GM21367 (cell line): ENCODE results near the gene EPYC.
"Not testable (repeated sequence)": the region's sequence is repeated elsewhere in the genome, so short reads cannot be mapped to it uniquely, and the experiment has no call there.

Experiments
- ATAC-seq: cut with Tn5 transposase; IDR thresholded peaks from one replicate; pipeline ENCODE4 v1.9.1; 2021; ENCODE audit not compliant: unreplicated experiment

EPYC gene

DNA sequence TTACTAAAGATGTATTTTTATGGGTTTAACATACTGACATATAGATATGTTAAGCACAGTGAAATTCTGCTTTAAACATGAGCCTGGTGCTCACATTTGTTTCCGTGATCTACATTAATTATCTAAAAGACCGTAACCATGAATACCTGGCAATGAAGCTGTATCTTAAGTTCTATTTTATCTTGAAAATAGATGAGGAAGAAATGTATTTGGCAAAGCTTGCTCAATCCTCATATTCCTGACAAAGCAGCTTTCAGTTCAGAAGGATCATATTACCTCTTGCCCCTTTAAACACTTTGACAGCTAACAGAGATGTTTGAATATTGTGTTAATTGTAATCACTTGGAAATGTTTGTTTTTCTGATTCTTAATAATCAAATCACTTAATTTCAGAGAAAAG, 9.8 kb downstream of the EPYC start:
- ATAC-seq = no peak

DNA sequence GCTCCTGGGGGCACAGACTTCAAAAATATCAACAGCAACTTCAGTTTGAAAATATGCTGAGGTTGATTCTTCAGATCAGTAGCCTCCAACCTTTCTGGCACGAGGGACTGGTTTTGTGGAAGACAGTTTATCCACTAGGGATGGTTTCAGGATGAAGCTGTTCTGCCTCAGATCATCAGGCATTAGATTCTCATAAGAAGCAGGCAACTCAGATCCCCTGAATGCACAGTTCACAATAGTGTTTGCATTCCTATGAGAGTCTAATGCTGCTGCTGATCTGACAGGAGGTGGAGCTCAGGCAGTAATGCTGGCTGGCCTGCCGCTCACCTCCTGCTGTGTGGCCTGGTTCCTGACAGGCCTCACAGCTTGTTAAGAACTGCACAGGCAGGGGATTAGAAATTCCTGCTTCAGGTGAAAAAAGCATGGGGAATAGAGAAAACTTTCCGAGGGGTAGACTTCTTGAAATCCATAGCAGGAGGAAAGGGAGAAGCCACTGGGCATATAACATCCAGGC, 12.8 kb downstream of the EPYC start:
- no peak for ATAC-seq

DNA sequence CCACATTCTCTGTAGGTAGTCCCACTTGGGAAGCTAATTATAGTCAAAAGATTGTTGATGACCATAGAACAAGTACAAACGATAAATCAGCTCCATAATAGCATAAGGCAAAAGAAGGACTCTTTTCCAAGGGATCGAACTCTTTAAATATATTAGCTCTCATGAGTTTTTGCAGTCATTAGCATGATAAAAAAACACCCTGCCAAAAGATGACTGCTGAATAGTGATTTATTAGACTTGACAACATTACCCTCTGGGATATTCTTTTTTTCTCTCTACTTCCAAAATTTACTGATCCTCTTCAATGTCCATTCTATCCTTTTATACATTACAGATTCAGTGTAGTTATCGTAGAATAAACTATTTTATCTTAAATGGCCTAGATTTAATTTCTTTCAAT, 14.2 kb downstream of the EPYC start:
- no peak for ATAC-seq

DNA sequence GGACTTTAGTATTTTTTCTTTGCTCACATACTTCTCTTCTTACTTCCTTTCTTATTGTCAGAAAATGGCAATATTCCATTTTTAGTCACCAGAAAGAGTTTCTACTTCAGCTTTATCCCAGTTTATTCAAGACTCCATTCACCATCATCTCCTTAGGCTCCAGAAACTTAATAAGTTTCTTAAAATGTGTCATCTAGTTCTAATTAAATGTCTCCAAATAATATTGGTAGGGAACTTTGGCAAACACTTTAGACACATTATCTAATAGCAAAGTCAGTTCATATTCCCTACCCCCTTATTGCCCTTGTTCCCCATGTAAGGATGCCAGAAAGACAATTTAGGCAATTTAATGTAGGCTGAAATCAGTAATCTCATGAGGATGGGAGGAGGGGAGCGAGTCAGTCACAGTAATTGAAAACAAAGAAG, 15.1 kb downstream of the EPYC start:
- no peak for ATAC-seq

DNA sequence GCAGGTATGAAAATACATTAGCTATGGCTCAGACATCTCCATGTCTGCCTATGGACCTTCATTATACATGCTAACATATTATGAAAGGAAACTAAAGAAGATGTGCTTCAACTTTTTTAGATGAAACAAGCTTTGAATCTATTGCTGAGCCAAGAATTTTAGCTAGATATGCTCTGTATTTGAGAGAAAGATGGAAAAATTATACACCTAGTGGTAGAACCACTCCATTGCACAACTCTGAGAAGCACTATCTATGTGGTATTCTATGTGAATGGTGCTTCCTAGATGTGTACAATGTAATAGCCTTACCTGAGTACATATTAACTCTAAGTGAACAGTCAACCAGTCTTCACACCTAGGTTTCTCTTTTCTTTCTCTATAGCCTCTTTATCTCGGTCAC, 17.3 kb downstream of the EPYC start:
- peak; percentile 87 for ATAC-seq

DNA sequence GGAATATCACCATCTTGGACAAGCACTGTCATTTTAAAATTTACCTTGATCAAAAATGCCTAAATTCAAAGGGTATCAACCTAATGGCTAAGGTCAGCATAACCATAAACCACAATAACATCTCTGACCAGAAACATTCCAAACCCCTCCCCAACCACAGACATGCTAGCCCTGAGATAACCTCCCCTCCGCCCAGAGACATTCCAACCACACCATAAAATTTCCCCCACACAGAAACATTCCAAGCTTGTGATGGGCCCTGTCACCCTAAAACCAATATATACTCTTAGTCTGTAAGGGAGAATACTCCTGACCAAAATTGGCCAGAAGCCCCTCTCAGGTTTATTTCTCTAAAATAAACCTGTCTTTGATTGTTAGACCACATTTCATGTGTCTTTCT, 17.7 kb downstream of the EPYC start:
- no peak for ATAC-seq

DNA sequence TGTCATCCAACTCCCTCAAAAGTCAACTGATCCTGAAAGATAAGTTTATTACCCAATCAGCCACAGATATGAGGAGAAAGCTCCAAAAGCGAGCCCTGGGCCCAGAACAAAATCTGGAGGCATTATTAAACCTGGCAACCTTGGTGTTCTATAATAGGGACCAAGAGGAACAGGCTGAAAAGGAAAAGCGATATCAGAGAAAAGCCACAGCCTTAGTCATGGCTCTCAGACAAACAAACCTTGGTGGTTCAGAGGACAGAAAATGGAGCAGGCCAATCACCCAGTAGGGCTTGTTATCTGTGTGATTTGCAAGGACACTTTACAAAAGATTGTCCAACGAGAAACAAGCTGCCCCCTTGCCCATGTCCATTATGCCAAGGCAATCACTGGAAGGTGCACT, 19.4 kb downstream of the EPYC start:
- ATAC-seq = not testable (repeated sequence)

DNA sequence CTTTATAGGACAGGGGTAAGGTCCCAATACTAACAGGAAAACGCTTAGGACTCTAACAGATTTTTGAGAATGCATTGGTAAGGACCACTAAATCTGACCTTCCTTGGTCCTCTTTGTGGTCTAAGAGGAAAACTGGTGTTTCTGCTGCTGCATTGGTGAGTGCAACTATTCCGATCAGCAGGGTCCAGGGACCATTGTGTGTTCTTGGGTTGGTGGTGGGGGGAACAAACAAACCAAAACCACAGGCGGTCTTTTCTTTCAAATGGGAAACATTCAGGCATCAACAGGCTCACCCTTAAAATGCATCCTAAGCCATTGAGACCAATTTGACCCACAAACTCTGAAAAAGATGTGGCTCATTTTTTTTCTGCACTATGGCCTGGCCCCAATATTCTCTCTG, 20.7 kb downstream of the EPYC start:
- ATAC-seq = no peak

DNA sequence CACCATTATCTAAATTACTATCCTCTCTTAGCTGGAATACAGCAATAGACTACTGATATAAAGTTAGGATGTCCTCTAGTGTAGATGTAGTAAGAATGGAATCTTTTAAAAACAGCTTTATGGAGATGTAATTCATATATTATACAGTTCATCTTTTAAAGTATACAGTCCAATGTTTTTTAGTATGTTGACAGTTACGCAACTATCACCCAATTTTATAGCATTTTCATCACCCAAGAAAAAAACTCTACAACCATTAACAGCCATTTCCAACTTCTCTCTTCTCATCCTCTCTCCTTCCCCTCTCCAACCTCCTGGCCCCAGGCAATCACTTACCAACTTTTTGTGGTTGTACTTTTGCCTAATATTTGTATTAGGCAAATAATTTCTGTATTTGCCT, 22.6 kb downstream of the EPYC start:
- ATAC-seq = no peak

DNA sequence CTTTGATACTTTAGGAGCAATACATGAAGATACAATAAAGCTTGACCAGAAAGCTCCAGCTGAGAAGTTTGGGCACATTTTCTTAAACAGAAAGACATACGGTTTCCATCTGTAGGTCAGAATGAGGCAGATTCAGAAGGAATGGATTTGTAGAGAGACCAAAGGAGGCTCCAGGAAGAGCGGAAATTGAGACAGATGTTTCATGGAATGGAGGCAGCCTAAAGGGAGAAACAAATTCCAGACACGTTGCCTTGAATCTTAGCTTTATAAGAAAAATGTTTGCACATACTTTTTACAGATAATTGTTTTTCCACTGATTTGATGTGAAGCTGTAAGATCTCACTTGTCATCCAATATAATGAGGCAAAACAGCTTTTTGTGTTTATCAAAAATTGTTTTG, 24.8 kb downstream of the EPYC start:
- ATAC-seq = no peak

DNA sequence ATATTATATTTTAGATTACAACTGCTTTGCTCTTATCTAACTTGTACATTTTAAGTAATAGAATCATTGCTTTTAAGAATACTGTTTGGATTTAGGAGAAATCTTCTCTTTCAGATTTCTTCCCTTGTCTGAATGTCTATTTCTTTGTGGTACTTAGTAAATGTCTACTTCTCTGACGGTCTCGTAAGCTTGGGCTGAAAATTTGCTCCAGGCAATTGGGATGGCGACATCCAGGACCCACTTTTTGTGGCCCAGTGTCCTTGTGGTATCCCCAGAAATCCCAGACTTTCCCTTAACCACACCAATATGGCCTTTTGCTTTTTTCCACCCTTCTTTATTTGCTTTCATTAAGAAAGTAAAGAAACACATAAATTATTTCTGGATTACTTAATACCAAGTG, 25.8 kb downstream of the EPYC start:
- no peak for ATAC-seq

DNA sequence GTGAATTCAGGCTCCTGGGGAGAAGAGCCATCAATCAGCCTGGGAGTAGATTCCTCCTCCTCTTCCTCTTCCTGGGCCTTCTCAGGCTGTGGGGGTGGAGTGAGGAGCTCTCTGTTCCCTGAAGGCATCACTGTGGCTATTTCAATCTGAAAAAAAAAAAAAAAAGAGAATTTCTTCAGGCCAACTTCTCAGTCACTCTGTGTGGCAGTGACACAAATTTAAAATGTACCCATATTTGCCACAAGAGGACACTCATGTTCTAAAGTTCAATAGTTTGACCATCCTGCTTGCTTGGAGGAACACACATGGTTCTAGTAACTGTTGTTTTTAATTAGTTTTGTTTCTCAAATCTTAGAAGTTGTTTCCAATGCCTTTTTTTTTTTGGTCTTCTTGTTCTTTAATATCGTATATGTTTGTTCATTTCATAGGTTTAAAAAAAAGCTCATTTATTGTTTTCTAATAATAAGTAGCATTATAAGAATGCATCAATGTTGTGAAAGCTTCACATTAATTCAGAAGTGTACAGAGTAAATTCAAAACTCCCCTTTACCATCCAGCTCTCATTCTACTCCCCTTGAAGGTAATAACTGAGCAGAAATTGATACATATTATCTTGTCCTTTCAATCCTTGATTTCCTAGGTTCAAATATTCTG, 26.5 kb downstream of the EPYC start:
- peak; percentile 93 for ATAC-seq

DNA sequence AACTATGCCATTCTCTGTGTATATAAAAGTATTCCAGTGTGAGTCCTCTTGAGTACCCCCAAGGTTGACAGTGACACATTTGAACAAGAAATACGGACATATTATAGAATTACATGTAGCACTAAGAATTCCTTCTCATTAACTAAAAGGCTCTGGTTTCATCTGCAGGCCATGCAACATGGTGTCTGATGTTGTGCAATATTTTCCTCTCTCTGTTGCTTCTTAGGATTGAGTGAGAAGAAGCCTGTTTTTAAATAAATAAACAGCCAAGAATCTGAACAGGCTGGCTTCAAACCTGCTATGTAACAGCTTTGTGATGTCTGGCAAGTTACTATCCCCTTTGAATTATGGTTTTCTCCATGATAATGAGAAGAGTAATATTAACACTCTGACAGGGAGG, 27.5 kb downstream of the EPYC start:
- no peak for ATAC-seq

DNA sequence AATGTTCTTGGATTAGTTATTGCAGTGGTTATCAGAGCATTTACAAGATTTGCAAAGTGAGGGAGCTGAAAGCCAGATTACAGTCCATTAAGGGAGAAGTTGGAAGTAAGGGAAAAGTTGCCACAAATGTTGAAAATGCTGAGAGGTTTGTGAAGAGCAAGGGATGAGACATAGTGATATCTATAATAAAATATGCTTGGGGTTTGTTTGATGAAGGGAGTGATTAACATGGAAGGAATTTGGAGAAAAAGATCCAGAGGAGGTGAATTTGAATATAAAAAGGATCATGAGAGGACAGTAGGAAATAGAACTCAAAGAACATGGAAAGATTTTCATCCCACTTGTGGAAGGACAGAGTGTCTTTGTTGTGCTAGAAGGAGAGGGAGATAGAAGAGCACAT, 30.5 kb downstream of the EPYC start:
- ATAC-seq = no peak

DNA sequence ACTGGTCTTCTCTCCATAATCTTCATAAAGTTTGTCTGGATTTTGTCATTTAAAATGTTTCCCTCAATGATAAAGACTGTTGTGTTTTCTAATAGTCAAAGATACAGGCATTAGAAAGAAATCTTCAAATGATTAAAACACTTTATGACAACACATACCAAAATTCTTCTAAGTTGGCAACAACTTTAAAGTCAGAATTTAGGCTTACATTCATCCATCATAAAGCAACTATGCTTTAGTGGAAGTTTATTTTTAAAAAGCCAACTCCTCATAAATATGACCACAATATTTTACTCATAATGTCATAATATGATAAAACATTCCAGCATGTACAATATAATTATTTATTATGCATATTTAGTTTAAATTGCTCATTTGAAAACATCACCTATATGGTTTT, 32.5 kb downstream of the EPYC start:
- no peak for ATAC-seq

DNA sequence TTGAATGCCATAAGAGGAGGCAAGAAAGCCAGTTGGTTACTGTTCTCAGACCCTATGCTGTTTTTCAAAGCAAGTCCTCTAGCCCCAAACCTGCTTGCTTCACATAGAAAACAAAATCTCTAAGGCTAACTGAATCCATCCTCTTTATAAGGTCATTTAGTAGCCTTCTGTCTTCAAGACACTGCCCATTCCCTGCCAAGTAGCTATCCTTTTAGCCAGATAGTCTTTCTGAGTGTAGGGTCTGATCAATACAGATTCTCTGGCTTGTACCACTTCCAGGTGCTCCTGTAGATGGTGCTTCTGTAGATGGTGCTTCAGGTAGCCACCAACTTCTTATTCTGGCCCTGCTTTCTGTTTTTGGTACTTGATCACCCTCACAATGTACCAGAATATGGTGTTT, 33.9 kb downstream of the EPYC start:
- ATAC-seq = no peak

DNA sequence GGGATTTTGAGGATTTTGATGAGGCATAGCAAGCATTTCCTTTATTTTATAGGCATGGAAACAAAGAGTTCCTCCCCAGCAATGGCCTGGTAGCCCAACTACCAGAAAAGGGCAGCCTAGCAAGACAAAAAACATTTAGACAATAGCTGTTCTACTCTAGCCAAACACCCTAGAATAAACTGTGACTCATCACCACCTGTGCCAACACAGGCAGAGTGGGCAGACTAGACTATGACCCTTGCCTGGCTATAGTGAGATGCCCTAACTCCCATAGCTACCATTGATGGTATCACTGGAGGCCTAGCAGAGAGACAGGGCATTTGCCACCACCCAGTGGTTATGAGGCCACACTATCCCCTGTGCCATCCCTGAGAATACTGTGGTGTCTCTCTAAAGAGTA, 34.3 kb downstream of the EPYC start:
- no peak for ATAC-seq

DNA sequence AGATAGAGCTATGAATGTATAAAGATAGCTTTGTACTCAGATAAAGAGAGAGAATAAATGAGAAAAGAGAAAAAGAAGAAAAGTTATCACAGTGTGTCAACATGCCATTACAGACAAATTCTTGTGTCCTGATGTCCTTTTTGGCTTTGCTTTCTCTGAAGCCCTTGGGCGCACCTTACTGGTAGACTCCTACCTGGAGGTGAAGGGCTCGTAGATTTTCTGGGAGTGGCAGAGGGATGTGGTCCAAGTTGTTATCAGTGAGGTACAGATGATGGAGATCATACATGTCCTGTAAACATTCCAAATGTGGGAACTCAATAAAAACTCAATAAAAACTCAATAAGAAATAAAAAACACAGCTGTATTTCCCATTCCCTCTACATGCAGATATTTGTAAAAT, 34.9 kb downstream of the EPYC start:
- ATAC-seq = no peak

DNA sequence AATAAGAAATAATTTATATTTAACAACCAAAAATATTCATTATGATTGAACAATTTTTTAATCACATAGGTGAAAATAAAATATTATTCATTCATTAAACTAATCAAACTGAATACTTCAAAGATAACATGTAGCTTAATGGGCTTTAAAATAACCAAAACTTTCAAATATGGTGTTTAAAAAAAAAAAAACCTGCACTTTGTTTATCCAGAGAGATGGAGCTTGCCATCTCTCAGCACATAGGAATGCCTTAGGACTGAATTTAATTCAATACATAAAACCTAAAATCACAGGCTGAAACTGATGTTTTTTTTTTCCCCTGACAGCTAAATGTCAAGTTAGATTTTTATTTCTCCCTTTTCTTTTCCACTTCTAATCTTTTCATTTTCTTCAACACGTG, 35.4 kb downstream of the EPYC start:
- no peak for ATAC-seq

DNA sequence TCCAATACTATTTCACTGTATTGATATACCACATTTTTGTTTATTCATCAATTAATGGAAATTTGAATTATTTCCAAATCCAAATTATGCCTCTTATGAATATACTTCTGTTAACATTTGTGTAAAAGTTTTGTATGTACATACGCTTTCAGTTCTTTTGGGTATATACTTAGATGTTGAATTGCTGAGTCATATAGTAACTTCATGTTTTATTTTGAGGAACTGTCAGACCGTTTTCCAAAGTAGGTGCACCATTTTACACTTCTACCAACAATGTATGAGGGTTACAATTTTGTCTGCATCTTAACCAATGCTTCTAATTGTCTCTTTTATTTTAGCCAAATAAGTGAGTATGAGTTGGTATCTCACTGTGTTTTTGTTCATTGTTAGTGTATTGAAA, 39.6 kb downstream of the EPYC start:
- ATAC-seq = no peak

DNA sequence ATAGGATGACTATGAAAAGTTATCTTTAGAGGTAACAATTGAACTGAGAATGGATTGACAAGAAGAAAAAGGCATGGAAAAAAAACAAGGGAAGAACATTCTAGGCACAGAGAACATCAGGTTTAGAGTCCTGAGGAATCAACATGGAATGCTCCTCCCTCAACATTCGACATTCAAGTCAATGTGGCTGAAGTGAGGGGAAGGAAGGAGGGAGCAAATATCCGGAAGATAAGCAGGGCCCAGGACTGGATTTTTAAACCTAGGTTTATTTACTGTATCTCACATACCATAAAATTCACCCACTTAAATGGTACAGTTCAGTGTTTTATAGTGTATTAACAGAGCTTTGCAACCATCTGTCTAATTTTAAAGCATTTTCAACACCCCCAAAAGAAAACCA, 40.2 kb downstream of the EPYC start:
- no peak for ATAC-seq

DNA sequence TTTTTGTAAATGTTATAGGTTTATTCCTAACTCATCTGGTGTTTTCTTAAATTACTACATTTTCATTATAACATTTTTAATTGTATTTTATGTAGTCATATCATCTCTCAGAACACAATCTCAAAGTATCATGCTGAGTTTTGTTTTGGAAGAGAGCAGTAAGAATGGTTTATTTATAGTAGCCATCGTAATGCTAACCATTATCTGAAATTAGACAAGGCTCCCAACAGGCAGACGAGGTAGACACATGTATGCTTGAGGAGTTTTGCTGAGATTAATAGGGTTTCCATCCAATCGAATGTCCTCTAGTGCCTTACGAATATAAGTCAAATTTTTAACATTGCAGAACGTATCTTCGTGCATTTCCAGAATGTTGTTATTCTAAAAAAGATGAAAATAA, 40.8 kb downstream of the EPYC start:
- ATAC-seq = no peak

DNA sequence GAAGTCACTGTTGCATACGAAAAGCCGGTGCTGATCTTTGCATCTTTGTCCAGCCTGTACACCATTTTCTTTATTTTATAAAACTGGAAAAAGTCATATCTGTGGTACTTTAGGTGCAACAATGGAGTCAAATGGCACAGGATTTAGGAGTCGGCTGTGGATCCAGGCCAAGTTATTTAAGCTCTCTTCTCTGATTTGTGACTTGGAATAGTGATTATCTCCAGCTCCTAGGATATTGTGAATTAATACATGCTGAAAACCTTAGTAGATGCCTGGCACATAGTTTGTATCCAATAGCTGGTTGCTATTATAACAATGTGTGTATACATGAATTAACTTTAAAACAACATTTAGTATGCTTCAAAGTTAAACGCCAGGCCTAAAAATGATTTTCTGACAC, 43.6 kb downstream of the EPYC start:
- ATAC-seq = no peak
